Measurements from ENCODE around the gene STEAP4. TPM values are rescaled to one million over a fixed set of nuclear protein-coding genes. Genes with fewer than 3 reads are reported as not detected.

The STEAP4 gene
- total RNA-seq, 1 experiment from 2014 or later, result not detected

- Mint-ChIP-seq H3K4me1 (no peaks in the 10 kb centered on the region), H3K9me3 (peaks cover 12 to 17% of the 10 kb centered on the region in 2 experiments), H3K36me3 (ENCODE audit: insufficient read depth in 1 of 3, low read depth in 3 of 3) (peaks cover 4 to 18% (median 9%) of the 10 kb centered on the region in 3 experiments; a peak in 6 of 7 replicates), H3K27me3 (ENCODE audit: low read depth) (no peaks in the 10 kb centered on the region), H3K27ac (no peak overlapping the region), H3K4me3 (no peak overlapping the region)
- H3K9ac ChIP-seq (ENCODE audit: extremely low read depth, insufficient read length, low read length), result no peak overlapping the region
- no peak overlapping the region for H4K8ac ChIP-seq (replicated peaks; ENCODE audit: insufficient read length, low read depth, low read length)
- no peak for TF ChIP-seq CTCF (conservative IDR thresholded peaks at IDR 0.05)
- no peak overlapping the region for H3K27ac ChIP-seq (ENCODE audit: insufficient read length, low read depth, low read length)
- H4K20me1 ChIP-seq (ENCODE audit: control insufficient read depth, insufficient read depth, insufficient read length), result no peaks in the 10 kb centered on the region
- no peak overlapping the region for H2BK20ac ChIP-seq (ENCODE audit: low read depth, low read length, poor library complexity, severe bottlenecking)
- no peak overlapping the region for H3K4me2 ChIP-seq (ENCODE audit: insufficient read depth, insufficient read length, low read length)
- H3K4me1 ChIP-seq (ENCODE audit: insufficient read depth, low read length), result no peaks in the 10 kb centered on the region
- H4K5ac ChIP-seq (ENCODE audit: insufficient read length, low read depth, low read length), result no peak overlapping the region
- H3T11ph ChIP-seq (ENCODE audit: low read length), result no peak overlapping the region
- H3K23ac ChIP-seq (ENCODE audit: insufficient read length, low read depth, low read length), result no peak overlapping the region
- no peaks in the 10 kb centered on the region for H3K27me3 ChIP-seq (ENCODE audit: insufficient read depth, low read length)
- H3K79me1 ChIP-seq (ENCODE audit: insufficient read depth, low read depth, low read length, poor library complexity, severe bottlenecking), result no peaks in the 10 kb centered on the region
- no peak overlapping the region for H2AK5ac ChIP-seq (ENCODE audit: insufficient read length, low read length)
- no peak overlapping the region for H2AFZ ChIP-seq (ENCODE audit: low read length)
- H3K56ac ChIP-seq (ENCODE audit: insufficient read length, low read depth, low read length), result no peak overlapping the region
- H3K18ac ChIP-seq (ENCODE audit: insufficient read length, low read depth, low read length), result no peak overlapping the region
- no peak overlapping the region for H2BK15ac ChIP-seq (ENCODE audit: low read depth, low read length)
- no peak overlapping the region for H2BK12ac ChIP-seq (ENCODE audit: insufficient read length, low read depth, low read length)
- DNase-seq, result no peak
- H3K23me2 ChIP-seq (ENCODE audit: insufficient read length, low read depth, low read length, poor library complexity, severe bottlenecking), result no peaks in the 10 kb centered on the region
- no peak overlapping the region for H3K4ac ChIP-seq (ENCODE audit: low read depth, low read length)
- no peak overlapping the region for H2BK5ac ChIP-seq (ENCODE audit: insufficient read length, low read length)
- no peaks in the 10 kb centered on the region for H3K9me3 ChIP-seq (ENCODE audit: control insufficient read depth, low read depth, low read length)
- H2BK120ac ChIP-seq (ENCODE audit: low read depth, low read length, poor library complexity, severe bottlenecking), result no peak overlapping the region
- H3K14ac ChIP-seq (ENCODE audit: insufficient read depth, low read length), result no peak overlapping the region
- no peaks in the 10 kb centered on the region for H3K79me2 ChIP-seq (ENCODE audit: insufficient read depth, low read length)
- no peak overlapping the region for H4K91ac ChIP-seq (ENCODE audit: insufficient read length, low read depth, low read length)
Observed at GRCh38 chr7:88256906-88257305, 49.8 kb downstream of the STEAP4 start.
